ENCODE results near the gene TFDP1.

The TFDP1 gene

DNA sequence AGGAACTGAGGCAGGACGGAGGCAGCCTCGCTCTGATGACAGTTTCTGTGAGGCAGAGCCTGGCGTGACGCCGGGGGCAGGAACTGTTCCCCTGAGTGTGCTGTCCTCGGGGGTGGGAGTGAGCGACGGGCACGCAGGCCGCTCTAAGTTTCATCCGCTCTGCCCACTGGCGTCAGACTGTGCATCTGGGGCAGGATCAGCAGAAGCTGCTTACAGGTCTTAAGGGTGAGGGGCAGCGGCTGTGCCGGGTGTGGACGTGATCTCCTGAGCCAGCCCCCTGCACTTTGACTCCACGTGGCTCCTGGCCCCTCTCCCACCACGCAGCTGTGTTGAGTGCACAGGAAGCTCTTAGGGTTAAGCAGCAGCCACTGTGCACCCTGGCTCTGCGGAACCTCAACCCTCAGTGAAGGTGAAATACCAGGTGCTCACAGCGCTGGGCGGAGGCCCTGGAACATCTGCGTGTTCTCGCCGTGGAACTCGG, 84.0 kb downstream of the TFDP1 start:
- FAIRE-seq: no peak

DNA sequence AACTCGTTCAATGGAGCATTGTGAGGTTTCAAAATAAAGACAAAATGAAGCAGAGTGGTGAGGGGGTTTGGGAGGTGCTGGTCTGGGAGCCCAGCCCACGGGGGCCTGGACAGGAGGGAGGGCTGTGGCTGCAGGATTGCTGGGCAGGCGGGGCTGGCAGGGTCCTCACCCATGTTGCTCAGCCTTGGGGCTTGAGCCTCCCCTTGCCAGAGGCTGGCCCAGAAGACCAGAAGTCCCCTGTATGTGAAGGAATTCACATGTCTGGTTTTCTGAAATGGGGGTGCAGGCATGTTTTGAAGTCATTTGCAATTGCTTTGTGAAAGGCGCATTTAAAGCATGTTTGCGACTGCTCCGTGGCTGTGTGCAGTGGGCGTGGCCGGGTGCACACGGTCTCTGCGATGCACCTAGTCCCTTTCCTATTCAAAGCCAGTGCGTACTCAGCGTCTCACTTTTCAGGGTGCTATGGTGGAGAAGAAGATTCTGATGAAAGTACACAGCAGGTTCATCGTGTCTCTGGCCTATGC, 84.7 kb downstream of the TFDP1 start:
- no peak for FAIRE-seq

DNA sequence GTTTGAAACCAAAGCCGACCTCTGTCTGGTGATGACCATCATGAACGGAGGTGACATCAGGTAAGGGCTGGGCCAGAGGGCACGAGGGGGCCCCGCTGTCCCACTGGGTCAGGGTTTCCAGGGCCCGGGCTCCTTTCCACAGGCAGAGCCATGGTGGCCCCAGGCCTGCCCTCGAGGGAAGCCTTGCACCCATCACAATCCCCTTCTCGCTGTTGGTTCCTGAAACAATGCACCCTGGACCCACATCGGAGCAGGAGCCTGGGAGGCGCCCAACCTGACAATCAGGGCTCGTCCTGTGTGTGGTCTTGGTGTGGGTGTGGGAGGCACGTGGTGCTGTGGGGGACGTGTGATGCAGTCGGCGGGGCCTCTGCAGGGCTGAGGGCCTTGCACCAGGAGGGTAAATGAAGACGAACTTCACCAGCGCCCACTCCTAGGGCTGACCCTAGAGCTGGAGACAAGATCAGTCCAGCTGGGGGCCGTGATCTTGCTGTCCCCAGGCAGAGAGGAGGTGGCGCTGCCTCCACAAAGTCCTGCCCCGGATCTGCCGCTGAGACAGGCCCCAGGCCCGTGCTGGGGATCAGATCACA, 85.3 kb downstream of the TFDP1 start:
- no peak for FAIRE-seq

DNA sequence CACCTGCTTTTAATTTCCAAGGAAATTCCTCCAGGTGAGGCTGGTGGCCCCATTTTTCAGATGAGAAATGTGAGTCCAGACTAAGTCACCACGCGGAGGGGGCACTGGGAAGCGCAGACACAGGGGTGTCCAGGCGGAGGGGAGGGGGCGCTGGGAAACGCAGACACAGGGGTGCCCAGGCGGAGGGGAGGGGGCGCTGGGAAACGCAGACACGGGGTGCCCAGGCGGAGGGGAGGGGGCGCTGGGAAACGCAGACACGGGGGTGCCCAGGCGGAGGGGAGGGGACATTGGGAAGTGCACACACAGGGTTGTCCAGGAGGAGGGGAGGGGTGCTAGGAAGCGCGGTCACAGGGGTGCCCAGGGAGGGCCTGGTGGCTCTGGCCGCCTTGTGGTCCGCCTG, 86.0 kb downstream of the TFDP1 start:
- no peak for FAIRE-seq

DNA sequence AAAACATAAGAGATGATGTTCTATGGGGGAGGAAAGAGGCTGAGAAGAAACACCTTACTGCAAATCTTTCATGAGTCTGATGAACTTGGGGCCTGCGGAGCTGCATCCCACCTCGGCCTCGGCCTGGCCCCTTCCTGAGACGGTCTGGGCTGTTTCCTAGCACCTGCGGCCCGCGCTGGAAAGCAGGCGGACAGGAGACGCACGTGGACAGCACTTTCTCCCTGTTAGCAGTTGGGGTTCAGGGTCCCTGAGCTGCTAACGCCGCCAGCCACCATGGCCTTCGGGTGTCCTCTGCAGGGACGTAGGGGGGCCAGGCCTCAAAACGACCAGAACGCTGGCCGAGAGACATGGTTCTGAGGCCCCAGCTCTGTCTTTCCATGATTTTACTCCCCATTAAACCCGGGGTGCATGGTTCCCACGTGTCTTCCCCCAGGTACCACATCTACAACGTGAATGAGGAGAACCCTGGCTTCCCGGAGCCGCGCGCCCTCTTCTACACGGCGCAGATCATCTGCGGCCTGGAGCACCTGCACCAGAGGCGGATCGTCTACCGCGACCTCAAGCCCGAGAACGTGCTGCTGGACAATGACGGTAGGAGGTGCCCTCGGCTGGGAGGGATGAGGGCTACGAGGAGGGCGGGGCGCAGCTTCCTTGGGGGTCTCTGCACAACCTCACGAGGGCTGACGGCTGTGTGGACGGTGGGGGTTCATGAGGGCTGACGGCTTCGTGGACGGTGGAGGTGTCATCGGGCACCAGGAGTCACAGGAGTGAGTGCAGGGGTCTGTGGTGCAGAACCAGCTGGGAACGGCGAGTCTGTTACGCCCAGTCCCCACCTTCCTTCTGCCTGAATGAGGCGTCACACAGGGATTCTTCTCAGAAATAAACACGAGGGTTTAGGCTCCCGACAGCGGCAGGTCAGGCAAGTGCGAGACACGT, 86.8 kb downstream of the TFDP1 start:
- FAIRE-seq: no peak

DNA sequence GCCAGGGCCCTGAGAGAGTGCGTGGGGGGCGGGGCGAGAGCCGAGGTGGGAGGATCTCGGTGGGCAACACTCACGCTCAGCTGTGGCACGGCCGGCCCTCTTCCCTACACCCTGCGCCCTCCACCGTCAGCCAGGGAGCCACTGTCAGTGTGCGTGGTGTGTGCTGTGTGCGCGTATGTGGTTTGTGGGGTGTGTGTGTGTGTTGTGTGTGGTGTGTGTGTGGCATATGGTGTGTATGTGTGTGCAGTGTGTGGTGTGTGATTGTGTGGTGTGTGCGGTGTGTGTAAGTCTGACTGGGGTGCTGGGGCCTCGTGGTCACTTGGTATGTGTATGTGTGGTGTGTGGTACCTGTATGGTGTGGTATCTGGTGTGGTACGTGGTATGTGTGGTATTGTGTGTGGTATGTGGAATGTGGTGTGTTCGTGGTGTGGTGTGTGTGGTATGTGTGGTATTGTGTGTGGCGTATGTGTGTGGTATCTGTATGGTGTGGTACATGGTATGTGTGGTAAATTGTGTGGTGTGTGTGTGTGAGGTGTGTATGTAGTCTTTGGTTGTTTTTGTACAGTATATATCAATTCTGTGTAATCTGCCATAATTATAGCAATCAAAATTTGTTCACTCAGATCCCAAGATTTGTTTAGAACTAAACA, 87.6 kb downstream of the TFDP1 start:
- no peak for FAIRE-seq

Measured in islet of Langerhans (tissue), 1 donor.